ENCODE data around the gene RASSF7. TPM values are rescaled to one million over a fixed set of nuclear protein-coding genes. Genes with fewer than 3 reads are reported as not detected.

Gene RASSF7
- total RNA-seq, 2 donors from 2014 or later, result 49.5 to 134 TPM

DNA sequence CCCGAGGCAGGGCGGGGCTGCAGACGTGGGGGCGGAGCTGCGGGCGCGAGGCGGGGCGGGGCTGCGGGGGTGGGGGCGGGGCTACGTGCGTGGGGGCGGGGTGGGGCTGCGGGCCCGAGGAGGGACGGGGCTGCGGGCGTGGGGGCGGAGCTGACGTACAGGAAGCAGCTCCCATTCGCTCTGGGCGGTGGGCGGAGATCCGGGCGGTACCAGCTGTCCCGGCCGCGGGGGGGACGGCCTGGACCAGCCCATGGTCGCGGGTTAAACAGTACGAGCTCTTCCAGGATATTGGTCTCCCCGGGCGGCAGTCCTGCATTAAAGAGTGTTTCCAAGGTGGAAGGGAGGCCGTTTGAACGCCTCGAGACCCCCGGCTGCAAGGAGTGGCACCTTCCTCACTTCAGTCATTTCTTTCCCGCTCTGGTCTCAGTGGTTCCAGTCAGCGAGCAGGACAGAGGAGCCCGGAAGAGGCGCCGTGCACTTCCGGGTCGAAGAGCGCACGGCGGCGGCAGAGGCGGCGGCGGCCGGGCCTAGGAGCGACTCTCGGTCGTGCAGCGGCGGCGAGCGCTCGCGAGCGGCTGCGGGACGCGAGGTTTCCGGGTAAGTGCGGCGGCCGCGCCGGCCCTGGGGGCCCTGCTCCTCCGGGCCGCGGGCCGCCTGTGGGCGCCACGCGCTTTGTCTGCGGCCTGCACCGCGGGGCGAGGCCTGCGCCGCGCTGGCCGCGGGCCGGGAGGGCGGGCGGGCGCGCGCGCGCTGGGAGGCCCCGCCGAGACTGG, 15.4 kb downstream of the RASSF7 start, which contains the start of gene PHRF1:
Gene PHRF1 (plus strand): TSS at position 475 of the 773 bp plus-strand sequence. CDS start 5,043 bp downstream, outside the sequence.
- TF ChIP-seq POLR2A (IDR thresholded peaks at IDR 0.05), result peak; percentile 56 to 79 (median 74)
- TF ChIP-seq, protein P1, sequence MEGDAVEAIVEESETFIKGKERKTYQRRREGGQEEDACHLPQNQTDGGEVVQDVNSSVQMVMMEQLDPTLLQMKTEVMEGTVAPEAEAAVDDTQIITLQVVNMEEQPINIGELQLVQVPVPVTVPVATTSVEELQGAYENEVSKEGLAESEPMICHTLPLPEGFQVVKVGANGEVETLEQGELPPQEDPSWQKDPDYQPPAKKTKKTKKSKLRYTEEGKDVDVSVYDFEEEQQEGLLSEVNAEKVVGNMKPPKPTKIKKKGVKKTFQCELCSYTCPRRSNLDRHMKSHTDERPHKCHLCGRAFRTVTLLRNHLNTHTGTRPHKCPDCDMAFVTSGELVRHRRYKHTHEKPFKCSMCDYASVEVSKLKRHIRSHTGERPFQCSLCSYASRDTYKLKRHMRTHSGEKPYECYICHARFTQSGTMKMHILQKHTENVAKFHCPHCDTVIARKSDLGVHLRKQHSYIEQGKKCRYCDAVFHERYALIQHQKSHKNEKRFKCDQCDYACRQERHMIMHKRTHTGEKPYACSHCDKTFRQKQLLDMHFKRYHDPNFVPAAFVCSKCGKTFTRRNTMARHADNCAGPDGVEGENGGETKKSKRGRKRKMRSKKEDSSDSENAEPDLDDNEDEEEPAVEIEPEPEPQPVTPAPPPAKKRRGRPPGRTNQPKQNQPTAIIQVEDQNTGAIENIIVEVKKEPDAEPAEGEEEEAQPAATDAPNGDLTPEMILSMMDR (IDR thresholded peaks at IDR 0.05), result peak in 2 of 7 experiments; percentile 14 to 16
- 0% methylated on average over 3 to 87 of the region's 99 CpGs for whole genome bisulfite sequencing, 2 donors
- DNase-seq (peak; percentile 97 to 99 (median 98)), ATAC-seq (peak; percentile 92)
- H3K27me3 ChIP-seq, result no peaks in the 10 kb centered on the region
- no peaks in the 10 kb centered on the region for H3K9me3 ChIP-seq
- H3K27ac ChIP-seq, result peak within 1 kb of the TSS; percentile 97 to 99 (median 98)
- no peaks in the 10 kb centered on the region for H3K36me3 ChIP-seq (replicated peaks in 1 of 2; ENCODE audit: insufficient read depth in 1 of 2, low read depth in 2 of 2)
- H3K4me3 ChIP-seq, result peak within 1 kb of the TSS; percentile 56 to 74
- peaks cover 54% of the 10 kb centered on the region for H3K4me1 ChIP-seq
- intact Hi-C loops (cut with DNase I), result no loop called here

DNA sequence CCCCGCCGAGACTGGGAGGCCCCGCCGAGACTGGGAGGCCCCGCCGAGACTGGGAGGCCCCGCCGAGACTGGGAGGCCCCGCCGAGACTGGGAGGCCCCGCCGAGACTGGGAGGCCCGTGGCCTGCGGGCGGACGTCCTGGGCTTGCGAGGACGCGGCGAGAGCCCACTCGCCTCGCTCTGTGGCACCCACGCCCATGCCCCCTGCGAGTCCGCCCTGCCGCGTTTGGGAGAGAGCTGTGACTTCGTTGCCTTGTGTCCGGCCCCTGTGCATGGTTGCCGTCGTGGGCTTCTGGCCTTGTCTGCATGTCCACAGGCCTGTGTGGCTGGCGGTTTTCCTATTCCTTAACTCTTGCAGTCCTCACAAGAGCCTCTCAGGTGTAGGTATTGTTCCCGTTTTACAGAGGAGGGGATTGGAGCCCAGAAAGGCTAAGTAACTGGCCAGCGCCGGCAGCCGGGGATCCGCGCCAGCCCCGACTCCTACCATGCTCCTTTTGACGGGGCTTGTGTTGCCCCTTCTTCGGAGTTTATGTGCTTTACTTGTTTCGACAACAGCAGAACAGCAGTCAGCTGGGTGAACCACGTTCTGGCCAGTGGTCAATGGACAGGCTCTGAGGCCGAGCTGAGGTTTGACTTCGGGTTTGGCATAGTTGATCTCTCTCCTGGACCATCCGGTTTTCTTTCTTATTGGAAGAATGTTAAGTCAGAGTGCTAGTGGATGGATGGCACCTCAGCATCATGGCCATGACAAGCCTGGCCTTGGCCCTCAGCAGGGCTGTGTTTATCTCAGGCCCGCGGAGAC, 16.2 kb downstream of the RASSF7 start:
- intact Hi-C loops (cut with DNase I), result no loop called here
- Histone ChIP-seq H3K27me3 (no peaks in the 10 kb centered on the region), H3K4me1 (peaks cover 61% of the 10 kb centered on the region), H3K36me3 (replicated peaks in 1 of 2; ENCODE audit: insufficient read depth in 1 of 2, low read depth in 2 of 2) (peaks cover 0 to 2% of the 10 kb centered on the region in 2 donors), H3K4me3 (peak overlapping the region; percentile 50 to 74), H3K9me3 (no peaks in the 10 kb centered on the region), H3K27ac (peak overlapping the region in 3 of 4 donors; percentile 57 to 99 (median 97))
- WGBS, 2 donors, result 1 to 2% methylated on average over 15 to 25 of the region's 48 CpGs
- no peak for TF ChIP-seq POLR2A (IDR thresholded peaks at IDR 0.05)
- TF ChIP-seq, protein P1 (IDR thresholded peaks at IDR 0.05), result no peak
- DNase-seq, result peak in 1 of 4 donors; percentile 21
- ATAC-seq, result no peak

DNA sequence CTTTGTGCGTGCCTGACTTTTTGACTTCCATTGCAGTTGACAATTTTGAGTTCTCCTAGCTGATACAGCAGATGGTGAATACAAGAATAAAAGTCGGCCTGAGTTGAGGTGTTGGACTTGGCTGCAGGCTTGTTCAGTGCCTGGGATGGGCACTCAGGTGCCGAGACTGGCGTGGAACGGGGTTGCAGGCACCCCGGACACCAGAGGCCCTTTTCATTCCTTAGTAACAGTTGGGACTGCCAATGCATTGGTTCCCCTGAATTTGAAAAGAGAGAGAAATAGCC, 16.8 kb downstream of the RASSF7 start:
- 25 to 30% methylated on average over 6 of the region's 6 CpGs for WGBS, 2 donors

DNA sequence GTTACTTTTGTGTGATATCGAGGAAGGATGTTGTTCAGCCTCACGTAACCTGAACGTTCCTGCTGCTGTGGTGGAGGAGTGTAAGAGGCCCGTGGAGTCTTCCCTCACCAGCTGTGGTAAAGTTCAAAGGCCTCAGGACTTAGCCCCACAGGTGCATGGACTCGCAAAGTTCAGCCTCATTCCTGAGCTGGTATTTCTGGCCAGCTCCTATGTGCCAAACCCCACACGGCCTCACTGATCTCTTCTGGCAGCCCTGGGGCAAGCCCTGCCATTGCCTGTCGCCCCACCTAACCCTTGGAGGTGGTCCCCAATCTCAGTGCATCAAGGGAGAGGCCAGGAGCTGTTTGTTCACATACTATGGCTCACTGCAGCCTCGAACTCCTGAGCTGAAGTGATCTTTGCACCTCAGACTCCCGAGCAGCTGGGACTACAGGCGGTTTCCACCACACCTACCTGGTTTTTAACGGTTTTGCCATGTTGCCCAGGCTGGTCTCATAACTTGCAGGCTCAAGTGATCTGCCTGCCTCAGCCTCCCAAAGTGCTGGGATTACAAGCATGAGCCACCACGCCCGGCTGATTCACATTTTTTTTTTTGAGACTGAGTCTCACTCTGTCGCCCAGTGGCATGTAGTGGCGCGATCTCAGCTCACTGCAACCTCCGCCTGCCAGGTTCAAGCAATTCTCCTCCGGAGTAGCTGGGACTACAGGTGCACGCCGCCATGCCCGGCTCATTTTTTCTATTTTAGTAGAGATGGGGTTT, 17.7 kb downstream of the RASSF7 start:
- Histone ChIP-seq H3K9me3 (no peaks in the 10 kb centered on the region), H3K4me3 (no peak overlapping the region), H3K27ac (peak overlapping the region in 1 of 4 donors; percentile 13), H3K36me3 (replicated peaks in 1 of 2; ENCODE audit: insufficient read depth in 1 of 2, low read depth in 2 of 2) (peaks cover 2 to 5% of the 10 kb centered on the region in 2 donors), H3K27me3 (no peaks in the 10 kb centered on the region), H3K4me1 (peaks cover 61% of the 10 kb centered on the region)
- ATAC-seq (no peak), DNase-seq (no peak)
- WGBS, 2 donors, result 57 to 67% methylated on average over 16 to 21 of the region's 21 CpGs
- TF ChIP-seq, protein P1 (IDR thresholded peaks at IDR 0.05), result no peak
- TF ChIP-seq POLR2A (IDR thresholded peaks at IDR 0.05), result no peak
- intact Hi-C loops (cut with DNase I), result no loop called here

More for the DNA sequence above, 16.8 kb downstream of the RASSF7 start:
- Histone ChIP-seq H3K36me3 (replicated peaks in 1 of 2; ENCODE audit: insufficient read depth in 1 of 2, low read depth in 2 of 2) (peaks cover 2 to 5% of the 10 kb centered on the region in 2 donors), H3K4me3 (peak overlapping the region in 1 of 2 donors; percentile 74), H3K4me1 (peaks cover 61% of the 10 kb centered on the region), H3K27me3 (no peaks in the 10 kb centered on the region), H3K27ac (peak overlapping the region in 3 of 4 donors; percentile 57 to 99 (median 97)), H3K9me3 (no peaks in the 10 kb centered on the region)
- ATAC-seq, result no peak
- TF ChIP-seq POLR2A (IDR thresholded peaks at IDR 0.05), result no peak
- TF ChIP-seq, protein P1 (IDR thresholded peaks at IDR 0.05), result no peak
- no peak for DNase-seq
- intact Hi-C loops (cut with DNase I), result no loop called here
